GM21367 (cell line): ENCODE measurements around the gene LPXN.
A peak's percentile ranks its signal among the peaks of the same experiment; 100 is the strongest.
"Not testable (repeated sequence)": the region's sequence is repeated elsewhere in the genome, so short reads cannot be mapped to it uniquely, and the experiment has no call there.

Experiments
- ATAC-seq: cut with Tn5 transposase; IDR thresholded peaks from one replicate; pipeline ENCODE4 v1.9.1; 2021; ENCODE audit not compliant: unreplicated experiment

LPXN gene

GRCh38 chr11:58579192-58580129 is 3.8 kb upstream of the LPXN start:
- ATAC-seq = peak; percentile 35

DNA sequence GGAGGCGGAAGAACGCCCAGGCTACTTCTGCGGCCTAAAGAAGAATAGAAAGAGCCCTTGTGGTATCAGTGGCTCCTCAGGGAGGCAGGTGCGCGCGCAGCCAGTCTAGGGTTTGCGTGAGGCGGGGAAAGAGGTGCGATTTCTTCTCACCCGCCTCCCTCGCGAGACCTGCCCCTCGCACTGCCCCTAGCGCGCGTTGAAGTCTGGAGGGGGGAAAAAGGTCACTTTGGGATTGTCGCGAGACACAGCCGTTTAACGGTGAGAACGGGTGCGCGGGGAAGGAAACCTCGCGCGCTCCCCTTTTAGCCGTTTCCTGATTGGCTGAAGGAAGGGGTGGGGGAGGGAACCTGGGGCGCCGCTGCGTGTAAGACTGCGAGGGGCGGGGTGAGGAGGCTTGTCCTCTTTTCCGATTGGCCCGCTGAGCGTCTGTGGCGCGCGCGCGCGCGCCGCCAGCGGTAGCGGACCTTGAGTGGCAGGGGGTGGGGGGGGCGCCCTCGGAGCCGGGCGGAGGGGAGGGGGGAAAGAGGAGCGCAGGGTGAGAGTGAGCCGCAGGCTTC is 3.1 kb upstream of the LPXN start, which contains the start of gene ZFP91:
TSS of gene ZFP91 (plus strand) at position 429 of the 557 bp plus-strand sequence. CDS start 219 bp downstream, outside the sequence.
- peak; percentile 23 for ATAC-seq

GRCh38 chr11:58578136-58578634 is 2.5 kb upstream of the LPXN start:
- ATAC-seq = no peak

DNA sequence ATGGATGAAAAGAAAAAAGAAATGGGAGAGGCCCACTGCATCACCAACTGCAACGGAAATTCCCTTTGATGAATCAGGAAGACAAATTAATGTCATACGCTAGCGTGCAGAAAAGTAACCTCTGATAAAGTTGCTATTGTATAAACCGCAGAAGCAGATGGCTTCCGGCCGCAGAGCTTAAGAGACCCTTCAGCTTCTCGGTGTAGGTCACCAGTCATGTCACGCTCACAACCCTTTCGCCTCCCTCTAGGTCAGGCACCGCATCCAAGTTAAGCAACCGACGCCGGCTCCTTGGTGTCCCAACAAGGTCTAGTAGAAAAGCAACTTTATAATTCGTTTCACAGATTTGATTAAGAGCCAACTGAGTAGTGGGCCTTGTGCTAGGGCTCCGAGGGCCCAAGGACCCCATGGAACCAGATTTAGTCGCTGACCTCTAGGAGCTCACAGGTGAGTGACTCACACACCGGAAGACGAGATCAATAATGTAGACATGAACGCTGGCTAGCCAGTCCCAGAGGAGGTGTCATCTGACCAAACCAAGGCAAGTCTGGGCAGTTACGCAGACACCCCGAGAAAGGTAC is 2.0 kb upstream of the LPXN start:
- ATAC-seq = peak; percentile 43

DNA sequence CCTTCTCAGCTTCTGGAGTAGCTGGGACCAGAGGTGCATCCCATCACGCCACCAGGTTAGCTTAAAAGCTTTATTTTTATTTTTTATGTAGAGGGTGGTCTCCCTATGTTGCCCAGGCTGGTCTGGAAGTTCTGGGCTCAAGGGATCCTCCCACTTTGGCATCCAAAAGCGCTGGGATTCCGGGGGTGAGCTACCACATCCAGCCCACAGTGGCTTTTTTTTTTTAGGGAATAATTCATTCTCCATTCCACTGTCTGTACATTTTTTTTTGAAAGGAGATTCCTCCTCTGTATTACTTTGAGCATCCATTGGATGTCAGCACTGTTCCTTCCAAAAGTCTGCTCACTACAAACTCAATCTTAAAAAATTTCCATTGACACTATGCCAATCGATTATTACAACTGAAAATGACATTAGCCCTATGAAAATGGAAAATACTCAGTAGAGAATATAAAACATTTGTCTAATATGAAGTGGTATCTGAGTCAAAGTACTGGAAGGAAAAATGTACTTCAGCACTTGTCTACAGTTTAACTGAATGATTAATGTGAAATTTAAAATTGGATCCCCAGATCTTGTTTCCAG is 1.3 kb upstream of the LPXN start:
- no peak for ATAC-seq

DNA sequence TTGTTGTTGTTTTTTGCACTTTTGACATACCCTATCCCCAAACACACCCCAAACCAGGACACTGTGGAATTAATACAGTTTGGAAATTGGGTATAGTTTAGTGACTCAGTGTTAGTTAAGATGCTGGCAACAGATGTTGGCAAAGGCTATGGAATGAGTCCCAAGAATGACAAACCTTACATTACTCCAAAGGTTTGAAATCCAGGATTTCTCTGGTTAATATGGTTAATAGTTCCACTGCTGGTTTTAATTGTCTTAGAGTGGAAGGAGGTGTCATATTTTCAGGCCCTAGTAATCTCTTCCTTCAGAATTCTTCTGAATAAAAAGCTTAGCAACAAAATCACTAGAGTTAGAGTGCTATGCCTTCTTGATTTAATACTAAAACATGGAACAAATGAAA is 775 bp downstream of the LPXN start:
- no peak for ATAC-seq

DNA sequence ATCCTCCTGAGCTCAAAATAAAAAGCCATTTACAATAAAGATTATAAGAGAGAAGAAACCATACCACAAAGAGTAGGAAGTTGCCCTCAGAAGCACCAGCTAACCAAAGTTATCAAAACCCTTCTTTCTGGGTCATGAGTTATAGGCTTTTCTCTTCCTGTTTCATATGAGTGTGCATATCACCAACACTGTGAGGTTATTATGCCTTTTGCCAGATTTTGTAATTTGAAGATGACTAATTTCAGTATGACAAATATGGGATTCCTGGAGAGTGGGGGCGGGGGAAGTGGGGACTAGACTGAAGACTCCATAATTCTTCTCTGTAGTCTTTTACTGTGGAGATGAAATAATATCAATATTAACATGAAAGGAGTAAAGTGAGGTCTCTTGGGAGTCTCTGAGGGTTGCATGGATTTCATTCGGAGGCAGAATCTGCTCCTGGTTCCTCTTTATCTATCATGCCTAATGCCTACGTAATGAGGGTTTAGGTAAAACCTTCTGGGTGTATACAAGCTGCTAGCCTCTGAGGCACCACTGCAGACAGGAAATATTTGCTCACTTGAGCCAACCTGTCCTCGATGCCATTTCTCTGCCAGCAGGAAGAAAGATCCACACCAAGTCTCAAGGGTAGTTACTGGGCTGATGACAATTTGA is 2.1 kb downstream of the LPXN start:
- ATAC-seq = peak; percentile 28

DNA sequence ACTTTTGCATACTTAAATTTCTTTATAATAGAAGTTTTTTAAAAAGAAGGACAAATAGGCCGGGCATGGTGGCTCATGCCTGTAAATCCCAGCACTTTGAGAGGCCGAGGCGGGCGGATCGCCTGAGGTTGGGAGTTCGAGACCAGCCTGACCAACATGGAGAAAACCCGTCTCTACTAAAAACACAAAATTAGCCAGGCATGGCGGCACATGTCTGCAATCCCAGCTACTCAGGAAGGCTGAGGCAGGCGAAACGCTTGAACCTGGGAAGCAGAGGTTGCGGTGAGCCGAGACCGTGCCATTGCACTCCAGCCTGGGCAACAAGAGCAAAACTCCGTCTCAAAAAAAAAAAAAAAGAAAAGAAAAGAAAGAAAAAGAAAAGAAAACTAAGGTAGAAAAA is 2.8 kb downstream of the LPXN start:
- not testable (repeated sequence) for ATAC-seq

- ATAC-seq = peak; percentile 94
Observed at GRCh38 chr11:58567889-58568512, 7.7 kb downstream of the LPXN start.

- ATAC-seq = no peak
Observed at GRCh38 chr11:58564231-58564630, 11.4 kb downstream of the LPXN start.

- peak; percentile 86 for ATAC-seq
Observed at GRCh38 chr11:58562375-58562800, 13.3 kb downstream of the LPXN start.

- no peak for ATAC-seq
Observed at GRCh38 chr11:58561394-58562098, 14.1 kb downstream of the LPXN start.

- ATAC-seq = no peak
Observed at GRCh38 chr11:58560842-58561241, 14.8 kb downstream of the LPXN start.

GRCh38 chr11:58549644-58550043 is 26.0 kb downstream of the LPXN start:
- no peak for ATAC-seq

GRCh38 chr11:58546841-58547240 is 28.8 kb downstream of the LPXN start:
- ATAC-seq = no peak

DNA sequence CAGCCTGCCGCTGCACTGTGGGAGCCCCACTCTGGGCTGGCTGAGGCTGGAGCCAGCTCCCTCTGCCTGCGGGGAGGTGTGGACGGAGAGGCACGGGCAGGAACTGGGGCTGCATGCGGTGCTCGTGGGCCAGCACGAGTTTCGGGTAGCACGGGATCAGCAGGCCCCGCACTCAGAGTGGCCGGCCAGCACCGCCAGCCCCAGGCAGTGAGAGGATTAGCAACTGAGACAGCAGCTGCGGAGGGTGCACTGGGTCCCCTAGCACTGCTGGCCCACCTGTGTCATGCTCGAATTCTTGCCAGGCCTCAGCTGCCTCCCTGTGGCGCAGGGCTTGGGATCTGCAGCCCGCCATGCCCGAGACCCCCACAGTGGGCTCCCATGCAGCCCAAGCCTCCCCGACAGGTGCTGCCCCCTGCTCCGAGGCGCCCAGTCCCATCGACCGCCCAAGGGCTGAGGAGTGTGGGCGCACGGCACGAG is 43.8 kb downstream of the LPXN start:
- ATAC-seq = no peak

GRCh38 chr11:58530236-58530635 is 45.4 kb downstream of the LPXN start:
- ATAC-seq = no peak

DNA sequence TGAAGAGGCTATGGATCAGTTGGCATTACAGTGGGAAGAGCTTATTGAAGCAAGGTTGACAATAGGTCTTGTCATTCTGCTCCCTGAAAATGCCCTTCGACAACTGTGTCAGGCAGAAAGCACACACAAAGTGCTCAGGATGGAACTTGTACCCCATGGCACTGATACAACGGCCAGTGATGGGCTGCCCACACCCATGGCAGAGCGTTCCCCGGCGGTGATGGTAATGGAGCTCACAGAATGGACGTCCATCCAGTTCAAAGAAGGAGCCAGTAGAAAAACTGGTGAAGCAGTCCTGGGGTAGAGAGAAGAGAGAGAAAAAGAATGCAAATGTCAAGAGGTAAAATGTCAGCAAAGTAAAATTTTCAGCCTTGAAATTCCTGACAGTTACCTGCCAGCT is 48.2 kb downstream of the LPXN start:
- ATAC-seq = no peak

GRCh38 chr11:58526721-58527120 is 48.9 kb downstream of the LPXN start:
- no peak for ATAC-seq
